ENCODE results near the gene ASPG. TPM values are rescaled to one million over a fixed set of nuclear protein-coding genes. Genes with fewer than 3 reads are reported as not detected.
A peak's percentile ranks its signal among the peaks of the same experiment; 100 is the strongest.

ASPG gene
- total RNA-seq, 3 donors from 2014 or later (not counting 1 experiment from before 2014, with no cell fraction given): not detected

- Histone ChIP-seq H3K27ac (ENCODE audit: low read length) (no peak overlapping the region), H3K4me1 (ENCODE audit: control insufficient read depth, insufficient read depth, low read length) (peaks cover 6% of the 10 kb centered on the region), H3K4me3 (ENCODE audit: low read length) (no peak overlapping the region), H3K36me3 (ENCODE audit: control insufficient read depth, insufficient read depth, low read length) (no peaks in the 10 kb centered on the region), H3K9me3 (ENCODE audit: control insufficient read depth, insufficient read depth, low read length) (no peaks in the 10 kb centered on the region), H3K27me3 (ENCODE audit: control insufficient read depth, insufficient read depth, low read length) (peaks cover 2% of the 10 kb centered on the region)
- no peak overlapping the region for H3K27ac Mint-ChIP-seq
- no peaks in the 10 kb centered on the region for H3K4me1 Mint-ChIP-seq
- ATAC-seq (no peak), DNase-seq (no peak)
- peak overlapping the region; percentile 57 for H3K4me3 Mint-ChIP-seq
- intact Hi-C loops (cut with micrococcal nuclease): no loop called here
- 96% methylated on average over 9 of the region's 9 CpGs for WGBS (ENCODE audit: insufficient coverage)
- no peaks in the 10 kb centered on the region for H3K36me3 Mint-ChIP-seq
- TF ChIP-seq CTCF (IDR thresholded peaks at IDR 0.05): no peak
- no peaks in the 10 kb centered on the region for H3K9me3 Mint-ChIP-seq
- H3K27me3 Mint-ChIP-seq (ENCODE audit: low read depth in 2 of 2): peaks cover 9 to 13% of the 10 kb centered on the region in 2 donors
These were observed 30.3 kb downstream of the ASPG start for GRCh38 chr14:104115691-104116287.

- TF ChIP-seq CTCF (IDR thresholded peaks at IDR 0.05): no peak
- no peak for ATAC-seq
These were observed 30.8 kb downstream of the ASPG start for GRCh38 chr14:104116288-104116755.

GRCh38 chr14:104116756-104117340 lies 31.3 kb downstream of the ASPG start:
- Histone ChIP-seq H3K36me3 (ENCODE audit: control insufficient read depth, insufficient read depth, low read length) (no peaks in the 10 kb centered on the region), H3K27ac (ENCODE audit: low read length) (no peak overlapping the region), H3K4me3 (ENCODE audit: low read length) (no peak overlapping the region), H3K27me3 (ENCODE audit: control insufficient read depth, insufficient read depth, low read length) (peaks cover 2% of the 10 kb centered on the region), H3K4me1 (ENCODE audit: control insufficient read depth, insufficient read depth, low read length) (peaks cover 6% of the 10 kb centered on the region), H3K9me3 (ENCODE audit: control insufficient read depth, insufficient read depth, low read length) (no peaks in the 10 kb centered on the region)
- Mint-ChIP-seq H3K4me1 (no peaks in the 10 kb centered on the region), H3K27me3 (ENCODE audit: low read depth in 2 of 2) (peaks cover 9 to 13% of the 10 kb centered on the region in 2 donors), H3K27ac (no peak overlapping the region), H3K9me3 (no peaks in the 10 kb centered on the region), H3K4me3 (no peak overlapping the region), H3K36me3 (no peaks in the 10 kb centered on the region)
- peak in 1 of 3 donors; percentile 43 for ATAC-seq
- TF ChIP-seq CTCF (IDR thresholded peaks at IDR 0.05): no peak
- 3% methylated on average over 83 of the region's 83 CpGs for WGBS (ENCODE audit: insufficient coverage)
- no peak for DNase-seq
- intact Hi-C loops (cut with micrococcal nuclease): no loop called here

More at GRCh38 chr14:104116288-104116755, 30.8 kb downstream of the ASPG start:
- H3K27ac Mint-ChIP-seq: no peak overlapping the region
- intact Hi-C loops (cut with micrococcal nuclease): no loop called here
- peaks cover 9 to 13% of the 10 kb centered on the region in 2 donors for H3K27me3 Mint-ChIP-seq (ENCODE audit: low read depth in 2 of 2)
- H3K27me3 ChIP-seq (ENCODE audit: control insufficient read depth, insufficient read depth, low read length): peaks cover 2% of the 10 kb centered on the region
- peaks cover 6% of the 10 kb centered on the region for H3K4me1 ChIP-seq (ENCODE audit: control insufficient read depth, insufficient read depth, low read length)
- no peaks in the 10 kb centered on the region for H3K9me3 Mint-ChIP-seq
- H3K4me3 ChIP-seq (ENCODE audit: low read length): no peak overlapping the region
- no peak overlapping the region for H3K27ac ChIP-seq (ENCODE audit: low read length)
- H3K36me3 ChIP-seq (ENCODE audit: control insufficient read depth, insufficient read depth, low read length): no peaks in the 10 kb centered on the region
- no peak for DNase-seq
- peak overlapping the region; percentile 49 for H3K4me3 Mint-ChIP-seq
- no peaks in the 10 kb centered on the region for H3K36me3 Mint-ChIP-seq
- H3K9me3 ChIP-seq (ENCODE audit: control insufficient read depth, insufficient read depth, low read length): no peaks in the 10 kb centered on the region
- 8% methylated on average over 13 of the region's 19 CpGs for WGBS (ENCODE audit: insufficient coverage)
- H3K4me1 Mint-ChIP-seq: no peaks in the 10 kb centered on the region
